GM12873 (cell line): ENCODE results near the gene CSF1.

Experiments
- TF ChIP-seq, protein P1 (sequence below): IDR thresholded peaks from 2 replicates; pipeline ENCODE4 v1.5.1; 2012; ENCODE audit warnings: low read depth, mild to moderate bottlenecking, moderate library complexity, low read length, control low read depth; ENCODE audit not compliant: insufficient read depth; ENCODE audit errors: missing control alignments

Gene CSF1

DNA sequence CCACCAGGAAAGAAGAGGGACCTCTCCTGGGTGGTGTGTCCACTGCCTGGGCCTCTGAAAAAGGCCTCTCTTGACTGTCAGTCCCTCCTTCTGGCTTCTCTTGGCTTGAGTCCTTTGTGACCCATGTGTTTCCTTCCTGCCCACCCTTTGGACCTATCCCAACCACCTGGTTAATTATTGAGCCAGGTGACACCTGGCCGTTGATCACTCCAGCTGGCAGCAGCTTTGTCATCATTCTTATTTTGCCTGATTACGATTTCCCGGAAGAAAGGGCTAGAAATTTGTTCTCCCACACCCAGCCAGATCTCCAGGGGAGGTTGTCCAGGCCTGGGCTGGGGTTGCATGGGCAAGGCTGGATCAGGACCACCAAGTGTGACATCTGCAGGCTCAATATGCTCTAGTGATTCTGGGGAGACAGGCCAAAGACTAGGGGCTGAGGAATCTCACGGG, 24.8 kb downstream of the CSF1 start:
- TF ChIP-seq, protein P1, sequence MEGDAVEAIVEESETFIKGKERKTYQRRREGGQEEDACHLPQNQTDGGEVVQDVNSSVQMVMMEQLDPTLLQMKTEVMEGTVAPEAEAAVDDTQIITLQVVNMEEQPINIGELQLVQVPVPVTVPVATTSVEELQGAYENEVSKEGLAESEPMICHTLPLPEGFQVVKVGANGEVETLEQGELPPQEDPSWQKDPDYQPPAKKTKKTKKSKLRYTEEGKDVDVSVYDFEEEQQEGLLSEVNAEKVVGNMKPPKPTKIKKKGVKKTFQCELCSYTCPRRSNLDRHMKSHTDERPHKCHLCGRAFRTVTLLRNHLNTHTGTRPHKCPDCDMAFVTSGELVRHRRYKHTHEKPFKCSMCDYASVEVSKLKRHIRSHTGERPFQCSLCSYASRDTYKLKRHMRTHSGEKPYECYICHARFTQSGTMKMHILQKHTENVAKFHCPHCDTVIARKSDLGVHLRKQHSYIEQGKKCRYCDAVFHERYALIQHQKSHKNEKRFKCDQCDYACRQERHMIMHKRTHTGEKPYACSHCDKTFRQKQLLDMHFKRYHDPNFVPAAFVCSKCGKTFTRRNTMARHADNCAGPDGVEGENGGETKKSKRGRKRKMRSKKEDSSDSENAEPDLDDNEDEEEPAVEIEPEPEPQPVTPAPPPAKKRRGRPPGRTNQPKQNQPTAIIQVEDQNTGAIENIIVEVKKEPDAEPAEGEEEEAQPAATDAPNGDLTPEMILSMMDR = no peak

DNA sequence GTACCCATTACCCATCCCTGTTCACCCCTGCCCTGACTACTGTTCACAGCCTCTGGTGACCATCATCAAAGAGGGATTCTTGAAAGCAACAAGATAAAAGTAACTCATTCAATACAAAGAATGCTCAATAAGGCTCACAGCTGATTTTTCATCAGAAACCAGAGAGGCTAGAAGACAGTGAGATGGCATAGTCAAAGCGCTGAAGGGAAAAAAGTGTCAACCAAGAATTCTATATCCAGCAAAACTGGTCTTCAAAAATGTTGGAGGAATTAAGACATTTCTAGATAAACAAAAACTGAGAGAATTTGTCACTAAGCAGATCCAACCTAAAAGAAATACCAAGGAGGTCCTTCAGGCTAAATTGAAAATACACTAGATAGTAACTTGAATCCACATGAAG, 27.1 kb downstream of the CSF1 start:
- TF ChIP-seq, protein P1 = no peak

DNA sequence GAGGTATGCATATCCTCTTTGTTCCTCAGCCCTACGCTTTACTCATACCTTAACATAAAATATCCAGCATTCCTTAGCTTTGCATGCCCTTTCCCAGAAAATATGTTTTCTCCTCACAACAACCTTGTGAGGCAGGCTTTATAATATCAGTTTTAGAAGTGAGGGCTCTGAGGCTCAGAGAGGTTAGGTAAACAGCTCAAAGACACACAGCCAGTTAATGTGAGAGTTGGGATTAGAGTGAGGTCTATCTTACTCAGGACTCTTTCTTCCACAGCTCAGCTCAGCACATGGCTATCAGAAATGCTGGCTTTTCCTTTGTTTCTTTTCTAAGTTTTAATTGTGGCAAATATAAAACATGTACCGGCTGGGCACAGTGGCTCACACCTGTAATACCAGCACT, 27.9 kb downstream of the CSF1 start:
- TF ChIP-seq, protein P1 = no peak

DNA sequence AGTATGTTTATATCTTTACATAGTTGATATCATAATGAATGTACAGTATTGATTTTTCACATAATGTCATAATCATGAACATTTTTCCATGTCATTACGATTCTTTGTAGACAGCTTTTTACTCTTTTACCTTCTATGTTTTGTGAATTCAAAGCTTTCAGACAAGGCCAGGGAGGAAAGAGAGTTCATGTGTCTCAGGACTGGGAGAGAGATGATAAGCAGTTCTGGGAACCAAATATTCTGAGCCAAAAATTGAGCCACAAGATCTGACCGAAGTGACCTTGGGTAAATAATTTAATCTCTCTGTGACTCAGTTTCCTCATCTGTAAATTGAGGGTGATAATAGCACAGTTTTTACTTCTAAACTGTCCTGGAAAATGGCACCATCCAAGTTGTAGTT, 31.8 kb downstream of the CSF1 start:
- TF ChIP-seq, protein P1 = no peak

DNA sequence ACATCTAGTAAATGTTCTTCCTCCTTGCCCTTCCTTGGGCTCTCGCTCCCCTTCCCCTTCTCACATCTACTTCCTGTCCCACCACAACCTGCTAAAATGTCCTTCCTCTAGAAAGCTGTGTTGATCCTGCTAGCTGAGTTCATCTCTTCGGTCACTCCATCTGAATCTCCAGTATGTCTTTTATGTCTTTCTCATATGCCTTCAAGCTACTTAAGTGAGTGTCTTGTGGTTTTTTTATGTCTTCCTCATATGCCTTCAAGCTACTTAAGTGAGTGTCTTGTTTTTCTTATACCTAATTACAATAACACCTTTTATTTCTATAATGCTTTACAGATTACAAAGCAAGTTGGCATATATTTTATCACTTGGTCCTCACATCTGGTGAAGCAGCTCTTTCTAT, 33.9 kb downstream of the CSF1 start:
- TF ChIP-seq, protein P1 = no peak

DNA sequence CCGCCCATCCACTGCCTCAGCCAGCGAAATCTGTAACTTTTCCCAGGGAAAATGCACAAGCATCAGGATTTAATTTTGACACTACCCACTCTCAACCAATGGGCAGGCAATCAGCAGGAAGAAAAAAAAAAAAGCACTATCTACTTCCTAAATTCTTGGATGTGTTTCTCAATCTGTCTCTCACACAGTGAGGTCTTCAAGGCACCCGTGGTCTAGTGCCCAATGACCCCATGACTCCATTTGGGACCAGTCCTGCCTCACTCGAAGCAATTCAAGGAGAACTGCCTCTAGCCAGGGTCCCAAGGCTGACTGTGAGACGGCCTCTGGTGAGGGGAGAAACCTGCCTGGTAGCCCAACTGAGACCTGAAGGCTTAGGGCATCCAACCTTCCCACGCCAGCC, 35.9 kb downstream of the CSF1 start:
- TF ChIP-seq, protein P1 = no peak

DNA sequence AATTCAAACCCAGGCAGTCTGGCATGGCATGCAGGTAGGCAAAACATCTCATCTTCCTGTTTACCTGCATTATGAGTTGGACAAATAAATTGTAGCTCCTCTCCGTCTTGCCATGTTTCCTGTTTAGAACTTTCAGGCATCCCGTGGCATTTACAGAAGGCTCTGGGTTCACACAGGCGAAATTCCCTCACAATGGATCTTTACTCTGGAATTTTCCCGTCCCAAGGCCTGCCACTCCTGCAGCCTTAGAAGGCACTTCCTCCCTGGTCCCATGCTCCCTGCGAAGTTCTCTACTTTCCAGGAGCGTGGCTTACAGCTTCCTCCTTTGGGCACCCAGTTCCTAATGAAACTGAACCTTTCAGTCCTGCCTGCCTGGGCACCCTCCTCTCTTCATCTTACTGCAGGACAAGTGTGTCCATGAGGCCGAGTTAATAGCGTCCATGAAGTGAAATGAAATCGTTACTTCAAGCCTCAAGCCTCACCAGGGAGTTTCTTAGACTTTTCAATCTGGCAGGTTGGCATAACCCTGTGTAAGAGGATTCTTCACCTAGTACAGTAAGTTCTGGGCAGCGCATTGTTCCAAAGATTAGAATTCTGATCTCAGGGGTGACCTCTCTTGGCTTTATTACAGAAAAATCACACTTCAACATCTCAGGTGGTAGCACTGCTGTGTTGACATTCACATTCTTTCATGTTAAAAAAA, 37.1 kb downstream of the CSF1 start:
- TF ChIP-seq, protein P1 = no peak

DNA sequence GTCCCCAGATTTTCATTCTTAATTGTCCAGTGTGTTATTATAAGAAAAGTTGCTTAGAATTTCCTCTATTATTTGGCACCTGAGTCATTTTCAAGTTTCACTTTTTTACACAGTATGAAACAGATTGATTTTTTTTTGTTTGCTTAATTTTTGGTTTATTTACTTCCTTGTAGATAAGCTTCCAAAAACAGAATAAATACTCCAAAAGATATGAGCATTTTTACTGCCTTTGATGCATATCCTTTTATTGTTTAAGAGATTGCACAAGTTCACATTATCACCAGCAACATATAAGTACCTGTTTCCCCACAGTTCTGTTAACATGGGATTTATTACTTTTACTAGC, 37.6 kb downstream of the CSF1 start:
- TF ChIP-seq, protein P1 = no peak
